Ishikawa (cell line): ENCODE measurements around the gene QSOX2.

Source experiments
- CEBPB ChIP-seq: IDR thresholded peaks from 2 replicates; pipeline ENCODE4 v1.6.1; 2012
- EGR1 ChIP-seq: IDR thresholded peaks from 2 replicates; pipeline ENCODE4 v1.6.1; 2012
- EP300 ChIP-seq: IDR thresholded peaks from 2 replicates; pipeline ENCODE4 v1.6.1; 2012; ENCODE audit warnings: borderline replicate concordance
- FOXM1 ChIP-seq: IDR thresholded peaks from 2 replicates; pipeline ENCODE4 v1.6.1; 2012; ENCODE audit warnings: low read depth, borderline replicate concordance
- MAX ChIP-seq: IDR thresholded peaks from 2 replicates; pipeline ENCODE4 v1.6.1; 2012
- NFIC ChIP-seq: IDR thresholded peaks from 2 replicates; pipeline ENCODE4 v1.6.1; 2012
- RAD21 ChIP-seq: IDR thresholded peaks from 2 replicates; pipeline ENCODE4 v1.6.1; 2012; ENCODE audit warnings: low read depth
- REST ChIP-seq: IDR thresholded peaks from 2 replicates; pipeline ENCODE4 v1.6.1; 2012; ENCODE audit warnings: low read depth, mild to moderate bottlenecking
- TAF1 ChIP-seq: IDR thresholded peaks from 2 replicates; pipeline ENCODE4 v1.6.1; 2012; ENCODE audit warnings: low read depth, mild to moderate bottlenecking
- TCF12 ChIP-seq: IDR thresholded peaks from 2 replicates; pipeline ENCODE4 v1.6.1; 2012; ENCODE audit warnings: low read depth
- TEAD4 ChIP-seq: IDR thresholded peaks from 2 replicates; pipeline ENCODE4 v1.6.1; 2012
- USF1 ChIP-seq: IDR thresholded peaks from 2 replicates; pipeline ENCODE4 v1.6.1; 2012
- YY1 ChIP-seq: IDR thresholded peaks from 2 replicates; pipeline ENCODE4 v1.6.1; 2012; ENCODE audit warnings: low read depth
- ZBTB7A ChIP-seq: IDR thresholded peaks from 2 replicates; pipeline ENCODE4 v1.6.1; 2012; ENCODE audit warnings: low read depth

- TF ChIP-seq TCF12 = no peak
- TF ChIP-seq NFIC = no peak
- TF ChIP-seq CEBPB = no peak
- TF ChIP-seq YY1 = no peak
- TF ChIP-seq EP300 = no peak
- no peak for TF ChIP-seq MAX
- TF ChIP-seq REST = no peak
- TF ChIP-seq TEAD4 = no peak
- no peak for TF ChIP-seq EGR1
- TF ChIP-seq USF1 = no peak
- no peak for TF ChIP-seq RAD21
- 0 out of 2 replicates have a peak, but pooled peaks have one; percentile 38 for TF ChIP-seq ZBTB7A
- TF ChIP-seq TAF1 = no peak
- no peak for TF ChIP-seq FOXM1
These were observed 42.5 kb upstream of the QSOX2 start for GRCh38 chr9:136287960-136288753.
